ENCODE results near the gene FGR.
"Not testable (repeated sequence)": the region's sequence is repeated elsewhere in the genome, so short reads cannot be mapped to it uniquely, and the experiment has no call there.

FGR gene

GRCh38 chr1:27634177-27634984 is 604 bp downstream of the FGR start:
- no peak for DNase-seq (ENCODE audit: low spot score)

- DNase-seq (ENCODE audit: low spot score), result no peak
These were observed 1.3 kb downstream of the FGR start for GRCh38 chr1:27633640-27634176.

GRCh38 chr1:27633298-27633610 is 1.7 kb downstream of the FGR start:
- DNase-seq (ENCODE audit: low spot score), result no peak

GRCh38 chr1:27632387-27633297 is 2.3 kb downstream of the FGR start:
- no peak for DNase-seq (ENCODE audit: low spot score)

- no peak for DNase-seq (ENCODE audit: low spot score)
These were observed 4.0 kb downstream of the FGR start for GRCh38 chr1:27630859-27631491.

GRCh38 chr1:27628712-27629111 is 6.3 kb downstream of the FGR start:
- no peak for DNase-seq (ENCODE audit: low spot score)

- DNase-seq (ENCODE audit: low spot score), result not testable (repeated sequence)
These were observed 7.3 kb downstream of the FGR start for GRCh38 chr1:27627733-27628132.

- no peak for DNase-seq (ENCODE audit: low spot score)
These were observed 7.9 kb downstream of the FGR start for GRCh38 chr1:27627061-27627460.

- DNase-seq (ENCODE audit: low spot score), result no peak
These were observed 8.7 kb downstream of the FGR start for GRCh38 chr1:27626031-27626935.

- DNase-seq (ENCODE audit: low spot score), result no peak
These were observed 10.4 kb downstream of the FGR start for GRCh38 chr1:27624467-27625178.

- no peak for DNase-seq (ENCODE audit: low spot score)
These were observed 11.4 kb downstream of the FGR start for GRCh38 chr1:27623327-27624212.

- no peak for DNase-seq (ENCODE audit: low spot score)
These were observed 12.2 kb downstream of the FGR start for GRCh38 chr1:27622828-27623227.

GRCh38 chr1:27621051-27621920 is 13.7 kb downstream of the FGR start:
- no peak for DNase-seq (ENCODE audit: low spot score)

- not testable (repeated sequence) for DNase-seq (ENCODE audit: low spot score)
These were observed 15.1 kb downstream of the FGR start for GRCh38 chr1:27619782-27620438.

- DNase-seq (ENCODE audit: low spot score), result no peak
These were observed 16.5 kb downstream of the FGR start for GRCh38 chr1:27618341-27619082.

- no peak for DNase-seq (ENCODE audit: low spot score)
These were observed 17.6 kb downstream of the FGR start for GRCh38 chr1:27617420-27617819.

- no peak for DNase-seq (ENCODE audit: low spot score)
These were observed 18.5 kb downstream of the FGR start for GRCh38 chr1:27616441-27616840.

All from hematopoietic multipotent progenitor cell treated with erythropoietin and hydrocortisone succinate and interleukin-3 and kit ligand, for 17 days (in vitro differentiated cells).